Measurements from ENCODE around the gene GLRA2. TPM values are rescaled to one million over a fixed set of nuclear protein-coding genes. Genes with fewer than 3 reads are reported as not detected.
A peak's percentile ranks its signal among the peaks of the same experiment; 100 is the strongest.
"Not testable (repeated sequence)": the region's sequence is repeated elsewhere in the genome, so short reads cannot be mapped to it uniquely, and the experiment has no call there.

GLRA2 gene
- total RNA-seq, 5 donors from 2014 or later (not counting 1 experiment from before 2014, with no cell fraction given): not detected

DNA sequence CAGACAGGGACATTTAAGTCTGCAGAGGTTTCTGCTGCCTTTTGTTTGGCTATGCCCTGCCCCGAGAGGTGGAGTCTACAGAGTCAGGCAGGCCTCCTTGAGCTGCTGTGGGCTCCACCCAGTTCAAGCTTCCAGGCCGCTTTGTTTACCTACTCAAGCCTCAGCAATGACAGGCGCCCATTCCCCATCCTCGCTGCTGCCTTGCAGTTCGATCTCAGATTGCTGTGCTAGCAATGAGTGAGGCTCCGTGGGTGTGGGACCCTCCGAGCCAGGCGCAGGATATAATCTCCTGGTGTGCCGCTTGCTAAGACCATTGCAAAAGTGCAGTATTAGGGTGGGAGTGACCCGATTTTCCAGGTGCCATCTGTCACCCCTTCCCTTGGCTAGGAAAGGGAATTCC, 159.0 kb downstream of the GLRA2 start:
- H3K4me3 ChIP-seq (ENCODE audit: control insufficient read depth in 1 of 2, extremely low read depth in 1 of 2, low read length in 1 of 2); CTCF ChIA-PET; DNase-seq; H3K36me3 Mint-ChIP-seq; H3K27me3 Mint-ChIP-seq; ATAC-seq (replicated peaks in 1 of 4); H3K9me3 Mint-ChIP-seq; H3K4me1 Mint-ChIP-seq; H3K4me1 ChIP-seq (ENCODE audit: control insufficient read depth in 1 of 2, extremely low read depth in 1 of 2, insufficient read depth in 2 of 2, low read length in 2 of 2); H3K27ac Mint-ChIP-seq; H3K9me3 ChIP-seq; POLR2A ChIA-PET; H3K4me3 Mint-ChIP-seq; H3K27ac ChIP-seq (ENCODE audit: low read length); H3K36me3 ChIP-seq (ENCODE audit: control insufficient read depth in 2 of 2, extremely low read depth in 1 of 2, insufficient read depth in 1 of 2, low read length in 1 of 2); H3K27me3 ChIP-seq (replicated peaks in 1 of 2; ENCODE audit: control insufficient read depth in 2 of 2, extremely low read depth in 1 of 2, insufficient read depth in 2 of 2, low read length in 1 of 2): not testable (repeated sequence)
- 67% methylated on average over 1 of the region's 10 CpGs for WGBS (ENCODE audit: insufficient coverage)

DNA sequence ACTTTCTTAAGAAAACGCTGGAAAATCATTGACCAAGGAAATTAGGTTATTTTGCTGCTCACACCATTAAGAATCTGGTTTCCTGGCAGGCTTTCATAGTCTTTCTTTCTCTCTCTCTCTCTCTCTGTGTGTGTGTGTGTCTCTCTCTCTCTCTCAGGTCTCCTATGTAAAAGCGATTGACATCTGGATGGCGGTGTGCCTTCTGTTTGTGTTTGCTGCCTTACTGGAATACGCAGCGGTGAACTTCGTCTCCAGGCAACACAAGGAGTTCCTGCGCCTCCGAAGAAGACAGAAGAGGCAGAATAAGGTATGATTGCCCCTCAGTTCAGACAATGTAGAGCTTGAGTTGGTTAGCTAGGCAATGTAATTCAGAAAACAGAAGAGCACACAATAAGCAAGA, 161.2 kb downstream of the GLRA2 start:
- CTCF ChIA-PET: no interaction called here
- ATAC-seq (replicated peaks in 1 of 4) (no peak), DNase-seq (no peak)
- Histone ChIP-seq H3K4me3 (ENCODE audit: control insufficient read depth in 1 of 2, extremely low read depth in 1 of 2, low read length in 1 of 2) (no peak overlapping the region), H3K27me3 (replicated peaks in 1 of 2; ENCODE audit: control insufficient read depth in 2 of 2, extremely low read depth in 1 of 2, insufficient read depth in 2 of 2, low read length in 1 of 2) (no peaks in the 10 kb centered on the region), H3K27ac (ENCODE audit: low read length) (no peak overlapping the region), H3K9me3 (no peaks in the 10 kb centered on the region), H3K36me3 (ENCODE audit: control insufficient read depth in 2 of 2, extremely low read depth in 1 of 2, insufficient read depth in 1 of 2, low read length in 1 of 2) (no peaks in the 10 kb centered on the region), H3K4me1 (ENCODE audit: control insufficient read depth in 1 of 2, extremely low read depth in 1 of 2, insufficient read depth in 2 of 2, low read length in 2 of 2) (no peaks in the 10 kb centered on the region)
- 95% methylated on average over 6 of the region's 8 CpGs for WGBS (ENCODE audit: insufficient coverage)
- Mint-ChIP-seq H3K4me3 (no peak overlapping the region), H3K27me3 (peaks cover 0 to 6% of the 10 kb centered on the region in 2 donors), H3K36me3 (no peaks in the 10 kb centered on the region), H3K4me1 (no peaks in the 10 kb centered on the region), H3K9me3 (peaks cover 0 to 5% (median 5%) of the 10 kb centered on the region in 3 donors), H3K27ac (no peak overlapping the region)
- POLR2A ChIA-PET: no interaction called here

DNA sequence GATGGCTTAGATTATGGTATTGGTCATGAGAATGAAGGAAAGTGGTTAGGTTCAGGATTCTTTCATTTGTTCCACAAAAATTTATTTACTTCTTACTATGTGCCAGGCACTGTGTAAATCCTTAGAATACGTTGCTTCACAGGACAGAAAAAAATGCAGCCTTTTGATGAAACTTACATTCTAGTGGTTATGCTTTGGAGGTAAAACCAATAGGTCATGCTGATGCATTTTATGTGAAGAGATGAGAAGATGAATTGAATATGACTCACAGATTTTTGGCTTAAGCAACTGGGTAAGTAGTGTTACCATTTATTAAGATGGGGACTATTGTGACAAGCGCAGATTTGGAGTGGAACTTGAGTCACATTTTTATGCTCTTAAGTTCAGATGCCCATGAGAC, 165.3 kb downstream of the GLRA2 start:
- Mint-ChIP-seq H3K4me3 (no peak overlapping the region), H3K4me1 (no peaks in the 10 kb centered on the region), H3K27ac (no peak overlapping the region), H3K36me3 (no peaks in the 10 kb centered on the region), H3K27me3 (peaks cover 0 to 6% of the 10 kb centered on the region in 2 donors), H3K9me3 (no peaks in the 10 kb centered on the region)
- ATAC-seq (replicated peaks in 1 of 4) (no peak), DNase-seq (no peak)
- ChIA-PET CTCF (no interaction called here), POLR2A (no interaction called here)
- Histone ChIP-seq H3K4me3 (ENCODE audit: control insufficient read depth in 1 of 2, extremely low read depth in 1 of 2, low read length in 1 of 2) (no peak overlapping the region), H3K9me3 (no peaks in the 10 kb centered on the region), H3K27ac (ENCODE audit: low read length) (no peak overlapping the region), H3K36me3 (ENCODE audit: control insufficient read depth in 2 of 2, extremely low read depth in 1 of 2, insufficient read depth in 1 of 2, low read length in 1 of 2) (no peaks in the 10 kb centered on the region), H3K27me3 (replicated peaks in 1 of 2; ENCODE audit: control insufficient read depth in 2 of 2, extremely low read depth in 1 of 2, insufficient read depth in 2 of 2, low read length in 1 of 2) (no peaks in the 10 kb centered on the region), H3K4me1 (ENCODE audit: control insufficient read depth in 1 of 2, extremely low read depth in 1 of 2, insufficient read depth in 2 of 2, low read length in 2 of 2) (no peaks in the 10 kb centered on the region)
- 100% methylated on average over 1 of the region's 2 CpGs for WGBS (ENCODE audit: insufficient coverage)

DNA sequence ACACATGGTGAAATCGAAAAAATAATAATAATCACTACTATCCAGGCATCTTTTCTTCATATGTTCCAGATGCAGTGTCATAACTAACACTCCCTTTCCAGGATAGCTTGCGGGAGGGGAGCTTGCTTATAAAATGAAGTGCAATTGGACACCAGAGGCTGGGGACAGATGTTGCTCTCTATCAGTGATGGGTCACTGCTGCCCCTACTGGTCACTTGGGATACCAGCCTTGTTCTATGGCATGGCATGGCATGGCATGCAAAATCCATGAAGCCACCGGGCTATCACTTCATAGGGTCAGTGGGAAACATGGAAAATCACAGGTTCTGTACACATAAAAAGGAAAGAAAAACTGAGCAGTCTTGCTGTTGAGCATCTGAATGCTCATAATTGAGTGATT, 168.1 kb downstream of the GLRA2 start:
- peak in 8 of 35 experiments; percentile 0 to 10 (median 2) for DNase-seq
- WGBS (ENCODE audit: insufficient coverage): no CpG with 5 or more reads among the region's 3 CpGs
- ATAC-seq (replicated peaks in 1 of 4): no peak

DNA sequence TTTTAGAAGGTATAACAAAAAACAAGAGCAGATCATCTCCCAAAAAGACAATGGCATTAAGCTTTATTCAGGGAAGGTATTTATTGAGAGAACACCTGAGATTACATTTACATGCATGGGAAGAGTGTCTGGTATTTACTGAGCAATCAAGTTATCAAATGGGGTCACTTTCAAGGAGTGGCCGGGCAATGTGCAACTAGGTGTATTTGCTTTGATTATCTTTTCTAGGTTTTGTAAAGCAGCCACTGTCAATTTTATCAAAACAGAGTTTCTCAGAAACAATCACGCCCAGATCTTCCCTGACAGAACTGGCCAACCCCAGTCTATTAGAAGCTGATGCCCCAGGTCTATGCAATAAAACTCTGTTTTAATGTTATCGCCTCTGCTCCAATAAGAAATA, 169.5 kb downstream of the GLRA2 start:
- Histone ChIP-seq H3K27me3 (replicated peaks in 1 of 2; ENCODE audit: control insufficient read depth in 2 of 2, extremely low read depth in 1 of 2, insufficient read depth in 2 of 2, low read length in 1 of 2) (no peaks in the 10 kb centered on the region), H3K4me3 (ENCODE audit: control insufficient read depth in 1 of 2, extremely low read depth in 1 of 2, low read length in 1 of 2) (no peak overlapping the region), H3K36me3 (ENCODE audit: control insufficient read depth in 2 of 2, extremely low read depth in 1 of 2, insufficient read depth in 1 of 2, low read length in 1 of 2) (no peaks in the 10 kb centered on the region), H3K9me3 (no peaks in the 10 kb centered on the region), H3K4me1 (ENCODE audit: control insufficient read depth in 1 of 2, extremely low read depth in 1 of 2, insufficient read depth in 2 of 2, low read length in 2 of 2) (no peaks in the 10 kb centered on the region), H3K27ac (ENCODE audit: low read length) (no peak overlapping the region)
- H3K4me1 Mint-ChIP-seq: no peaks in the 10 kb centered on the region
- no peaks in the 10 kb centered on the region for H3K9me3 Mint-ChIP-seq
- ChIA-PET POLR2A (interaction anchor here in 1 of 2 donors (0.7 kb wide), 1 partner anchor 1246 kb away, joined by 8 read pairs; no protein-coding TSS in a partner anchor), CTCF (interaction anchor here (0.6 to 0.7 kb wide), 2 partner anchors 12 to 18 kb away, joined by 3 to 5 read pairs; no protein-coding TSS in a partner anchor)
- no peak for DNase-seq
- no peak for ATAC-seq (replicated peaks in 1 of 4)
- no peaks in the 10 kb centered on the region for H3K36me3 Mint-ChIP-seq
- H3K27me3 Mint-ChIP-seq: no peaks in the 10 kb centered on the region
- H3K27ac Mint-ChIP-seq: no peak overlapping the region
- no peak overlapping the region for H3K4me3 Mint-ChIP-seq
- WGBS (ENCODE audit: insufficient coverage): 86% methylated on average over 1 of the region's 3 CpGs

More for the DNA sequence above, 168.1 kb downstream of the GLRA2 start:
- H3K27me3 Mint-ChIP-seq: no peaks in the 10 kb centered on the region
- ChIA-PET POLR2A (no interaction called here), CTCF (interaction anchor here in 1 of 2 donors (0.6 kb wide), 1 partner anchor 335 kb away, joined by 3 read pairs; no protein-coding TSS in a partner anchor)
- no peak overlapping the region for H3K4me3 Mint-ChIP-seq
- Histone ChIP-seq H3K4me3 (ENCODE audit: control insufficient read depth in 1 of 2, extremely low read depth in 1 of 2, low read length in 1 of 2) (no peak overlapping the region), H3K27ac (ENCODE audit: low read length) (no peak overlapping the region), H3K4me1 (ENCODE audit: control insufficient read depth in 1 of 2, extremely low read depth in 1 of 2, insufficient read depth in 2 of 2, low read length in 2 of 2) (no peaks in the 10 kb centered on the region), H3K27me3 (replicated peaks in 1 of 2; ENCODE audit: control insufficient read depth in 2 of 2, extremely low read depth in 1 of 2, insufficient read depth in 2 of 2, low read length in 1 of 2) (no peaks in the 10 kb centered on the region), H3K9me3 (no peaks in the 10 kb centered on the region), H3K36me3 (ENCODE audit: control insufficient read depth in 2 of 2, extremely low read depth in 1 of 2, insufficient read depth in 1 of 2, low read length in 1 of 2) (no peaks in the 10 kb centered on the region)
- no peak overlapping the region for H3K27ac Mint-ChIP-seq
- no peaks in the 10 kb centered on the region for H3K4me1 Mint-ChIP-seq
- H3K36me3 Mint-ChIP-seq: no peaks in the 10 kb centered on the region
- H3K9me3 Mint-ChIP-seq: no peaks in the 10 kb centered on the region

DNA sequence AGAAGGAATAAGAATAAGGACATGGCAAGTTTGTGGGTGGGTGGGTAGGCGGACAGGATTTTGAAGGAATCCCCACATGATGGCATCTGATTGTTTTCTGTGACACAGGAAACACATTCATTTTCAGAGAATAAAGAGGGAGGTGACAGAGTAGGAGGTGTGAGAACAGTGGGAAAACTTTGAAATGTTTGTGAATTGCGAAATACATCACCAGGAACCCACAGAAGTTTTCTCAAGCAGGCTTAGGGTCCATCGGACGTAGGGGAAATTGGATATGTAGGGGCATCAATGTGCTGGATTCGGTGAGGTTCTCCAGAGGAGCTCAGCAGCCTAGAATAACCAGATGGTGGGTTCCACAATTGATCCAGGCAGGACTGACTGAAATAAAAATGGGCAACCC, 171.6 kb downstream of the GLRA2 start:
- no peak for ATAC-seq (replicated peaks in 1 of 4)
- Mint-ChIP-seq H3K9me3 (no peaks in the 10 kb centered on the region), H3K27ac (no peak overlapping the region), H3K4me3 (no peak overlapping the region), H3K36me3 (no peaks in the 10 kb centered on the region), H3K27me3 (no peaks in the 10 kb centered on the region), H3K4me1 (no peaks in the 10 kb centered on the region)
- ChIA-PET POLR2A (no interaction called here), CTCF (no interaction called here)
- 31% methylated on average over 2 of the region's 5 CpGs for WGBS (ENCODE audit: insufficient coverage)
- H3K36me3 ChIP-seq (ENCODE audit: control insufficient read depth in 2 of 2, extremely low read depth in 1 of 2, insufficient read depth in 1 of 2, low read length in 1 of 2): no peaks in the 10 kb centered on the region
- H3K4me1 ChIP-seq (ENCODE audit: control insufficient read depth in 1 of 2, extremely low read depth in 1 of 2, insufficient read depth in 2 of 2, low read length in 2 of 2): no peaks in the 10 kb centered on the region
- no peak for DNase-seq
- H3K27me3 ChIP-seq (replicated peaks in 1 of 2; ENCODE audit: control insufficient read depth in 2 of 2, extremely low read depth in 1 of 2, insufficient read depth in 2 of 2, low read length in 1 of 2): no peaks in the 10 kb centered on the region
- no peak overlapping the region for H3K27ac ChIP-seq (ENCODE audit: low read length)
- no peaks in the 10 kb centered on the region for H3K9me3 ChIP-seq
- no peak overlapping the region for H3K4me3 ChIP-seq (ENCODE audit: control insufficient read depth in 1 of 2, extremely low read depth in 1 of 2, low read length in 1 of 2)

DNA sequence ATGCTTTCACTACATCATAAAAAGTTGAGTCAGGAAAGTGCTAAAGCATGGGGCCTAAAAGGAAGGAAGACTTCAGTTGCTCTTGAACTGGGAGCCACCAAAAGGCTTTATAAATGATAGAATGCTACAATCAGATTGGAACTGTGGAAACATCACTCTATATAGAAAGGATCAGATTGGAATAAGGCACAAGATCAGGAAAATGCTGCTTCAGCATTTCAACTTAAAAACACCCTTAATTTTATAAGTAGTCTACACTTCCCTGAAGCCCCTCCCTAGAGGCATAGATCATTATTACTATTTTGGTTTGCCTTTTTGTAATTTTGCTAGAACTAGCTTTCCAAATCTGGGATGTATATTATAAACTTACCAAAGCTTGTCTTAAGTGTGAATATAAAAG, 172.8 kb downstream of the GLRA2 start:
- H3K4me1 ChIP-seq (ENCODE audit: control insufficient read depth in 1 of 2, extremely low read depth in 1 of 2, insufficient read depth in 2 of 2, low read length in 2 of 2): no peaks in the 10 kb centered on the region
- H3K9me3 ChIP-seq: no peaks in the 10 kb centered on the region
- Mint-ChIP-seq H3K4me3 (no peak overlapping the region), H3K27me3 (no peaks in the 10 kb centered on the region), H3K4me1 (no peaks in the 10 kb centered on the region), H3K36me3 (no peaks in the 10 kb centered on the region), H3K9me3 (no peaks in the 10 kb centered on the region), H3K27ac (no peak overlapping the region)
- ATAC-seq (replicated peaks in 1 of 4) (no peak), DNase-seq (no peak)
- ChIA-PET CTCF (interaction anchor here in 1 of 2 donors (0.6 kb wide), 1 partner anchor 514 kb away, joined by 4 read pairs; no protein-coding TSS in a partner anchor), POLR2A (interaction anchor here in 1 of 2 donors (0.6 kb wide), 1 partner anchor 210 kb away, joined by 3 read pairs; no protein-coding TSS in a partner anchor)
- H3K27ac ChIP-seq (ENCODE audit: low read length): no peak overlapping the region
- no peaks in the 10 kb centered on the region for H3K27me3 ChIP-seq (replicated peaks in 1 of 2; ENCODE audit: control insufficient read depth in 2 of 2, extremely low read depth in 1 of 2, insufficient read depth in 2 of 2, low read length in 1 of 2)
- no peaks in the 10 kb centered on the region for H3K36me3 ChIP-seq (ENCODE audit: control insufficient read depth in 2 of 2, extremely low read depth in 1 of 2, insufficient read depth in 1 of 2, low read length in 1 of 2)
- H3K4me3 ChIP-seq (ENCODE audit: control insufficient read depth in 1 of 2, extremely low read depth in 1 of 2, low read length in 1 of 2): no peak overlapping the region

All from T-cell (primary cell).